Measurements from ENCODE around the gene CLRN1. TPM values are rescaled to one million over a fixed set of nuclear protein-coding genes. Genes with fewer than 3 reads are reported as not detected.

Gene CLRN1
- polyA plus RNA-seq, 1 donor from 2014 or later = 0.27 TPM

GRCh38 chr3:150921209-150921608 is 51.3 kb downstream of the CLRN1 start:
- Histone ChIP-seq H3F3A (ENCODE audit: insufficient read depth, low read length, poor library complexity, severe bottlenecking) (no peaks in the 10 kb centered on the region), H4K20me1 (ENCODE audit: insufficient read depth) (no peaks in the 10 kb centered on the region), H3K4me2 (ENCODE audit: low read length) (no peak overlapping the region), H3K9ac (ENCODE audit: low read length) (no peak overlapping the region), H3K79me2 (replicated peaks; ENCODE audit: insufficient read depth, low read length) (no peaks in the 10 kb centered on the region), H3K9me2 (ENCODE audit: insufficient read depth, low read length) (no peaks in the 10 kb centered on the region), H3K9me3 (ENCODE audit: low read length) (no peaks in the 10 kb centered on the region), H2AFZ (ENCODE audit: low read depth, low read length) (no peak overlapping the region), H3K27me3 (ENCODE audit: insufficient read depth, low read depth, low read length) (no peaks in the 10 kb centered on the region), H3K27ac (ENCODE audit: low read length) (no peak overlapping the region), H3K4me3 (ENCODE audit: low read length) (no peak overlapping the region), H3K36me3 (ENCODE audit: insufficient read depth, low read length) (no peaks in the 10 kb centered on the region)
- TF ChIP-seq MXI1 (conservative IDR thresholded peaks at IDR 0.05; ENCODE audit: poor library complexity, severe bottlenecking) = no peak
- TF ChIP-seq EP300 (conservative IDR thresholded peaks at IDR 0.05; ENCODE audit: poor library complexity, severe bottlenecking) = no peak
- no peak for TF ChIP-seq POLR2AphosphoS5 (IDR thresholded peaks at IDR 0.05)
- TF ChIP-seq REST (IDR thresholded peaks at IDR 0.05; ENCODE audit: borderline replicate concordance) = no peak
- no peak for TF ChIP-seq TAF1 (IDR thresholded peaks at IDR 0.05; ENCODE audit: low read depth)
- no peak for TF ChIP-seq SMC3 (conservative IDR thresholded peaks at IDR 0.05; ENCODE audit: poor library complexity)
- no peak for TF ChIP-seq CTCF (IDR thresholded peaks at IDR 0.05; ENCODE audit: poor library complexity, severe bottlenecking)
- TF ChIP-seq EZH2 (IDR thresholded peaks at IDR 0.05; ENCODE audit: borderline replicate concordance, insufficient read depth, low read length, poor library complexity, severe bottlenecking) = no peak
- TF ChIP-seq RAD21 (conservative IDR thresholded peaks at IDR 0.05) = no peak

- Histone ChIP-seq H3K9ac (ENCODE audit: low read length) (peak overlapping the region; percentile 3), H2AFZ (ENCODE audit: low read depth, low read length) (no peak overlapping the region), H3K9me3 (ENCODE audit: low read length) (no peaks in the 10 kb centered on the region), H3K9me2 (ENCODE audit: insufficient read depth, low read length) (no peaks in the 10 kb centered on the region), H3K36me3 (ENCODE audit: insufficient read depth, low read length) (no peaks in the 10 kb centered on the region), H3K27me3 (ENCODE audit: insufficient read depth, low read depth, low read length) (no peaks in the 10 kb centered on the region), H3K27ac (ENCODE audit: low read length) (peak overlapping the region; percentile 14), H3K4me2 (ENCODE audit: low read length) (no peak overlapping the region), H3F3A (ENCODE audit: insufficient read depth, low read length, poor library complexity, severe bottlenecking) (no peaks in the 10 kb centered on the region), H4K20me1 (ENCODE audit: insufficient read depth) (no peaks in the 10 kb centered on the region), H3K79me2 (replicated peaks; ENCODE audit: insufficient read depth, low read length) (no peaks in the 10 kb centered on the region), H3K4me3 (ENCODE audit: low read length) (no peak overlapping the region)
- TF ChIP-seq EP300 (conservative IDR thresholded peaks at IDR 0.05; ENCODE audit: poor library complexity, severe bottlenecking) (peak; percentile 17), RAD21 (conservative IDR thresholded peaks at IDR 0.05) (no peak), MXI1 (conservative IDR thresholded peaks at IDR 0.05; ENCODE audit: poor library complexity, severe bottlenecking) (no peak), SMC3 (conservative IDR thresholded peaks at IDR 0.05; ENCODE audit: poor library complexity) (no peak), TAF1 (IDR thresholded peaks at IDR 0.05; ENCODE audit: low read depth) (no peak)
Measured at GRCh38 chr3:150920236-150920635, 52.3 kb downstream of the CLRN1 start.

All from neural cell (in vitro differentiated cells).